Stimulated activated CD8-positive, alpha-beta memory T cell treated with anti-CD3 and anti-CD28 coated beads, Interleukin-12 subunit alpha, Interleukin-12 subunit beta, amount 100 ng/mL, for 24 hours (primary cell): ENCODE measurements around the gene ITGB3.
"Not testable (repeated sequence)": the region's sequence is repeated elsewhere in the genome, so short reads cannot be mapped to it uniquely, and the experiment has no call there.

ENCODE experiments used
- DNase-seq: peaks from one replicate; pipeline ENCODE4 v3.0.0-alpha.2; 2020; ENCODE audit errors: extremely low read depth

The ITGB3 gene

GRCh38 chr17:47253541-47254402 is at the start of gene ITGB3:
Gene ITGB3, plus strand, starts transcription at chr17:47253827. Its CDS starts 35 bp downstream, at chr17:47253862.
- peak; percentile 20 for DNase-seq

GRCh38 chr17:47203984-47204721 is 49.5 kb upstream of the ITGB3 start:
- DNase-seq: no peak

- no peak for DNase-seq
These were observed 48.8 kb upstream of the ITGB3 start for GRCh38 chr17:47204722-47205418.

GRCh38 chr17:47205419-47205963 is 48.1 kb upstream of the ITGB3 start:
- DNase-seq: no peak

GRCh38 chr17:47207143-47208067 is 46.2 kb upstream of the ITGB3 start:
- DNase-seq: no peak

GRCh38 chr17:47208744-47209488 is 44.7 kb upstream of the ITGB3 start, which contains the start of gene MYL4:
Gene MYL4, plus strand, starts transcription at chr17:47209348. Its CDS starts 75 bp downstream, at chr17:47209423.
- DNase-seq: no peak

- no peak for DNase-seq
These were observed 44.1 kb upstream of the ITGB3 start for GRCh38 chr17:47209499-47209898.

- no peak for DNase-seq
These were observed 43.5 kb upstream of the ITGB3 start for GRCh38 chr17:47210105-47210504.

- DNase-seq: no peak
These were observed 42.8 kb upstream of the ITGB3 start for GRCh38 chr17:47210779-47211178.

GRCh38 chr17:47212458-47212857 is 41.2 kb upstream of the ITGB3 start:
- no peak for DNase-seq

- DNase-seq: no peak
These were observed 40.1 kb upstream of the ITGB3 start for GRCh38 chr17:47213540-47213939.

- no peak for DNase-seq
These were observed 38.7 kb upstream of the ITGB3 start for GRCh38 chr17:47214931-47215330.

- not testable (repeated sequence) for DNase-seq
These were observed 36.8 kb upstream of the ITGB3 start for GRCh38 chr17:47216821-47217220.

GRCh38 chr17:47217279-47217678 is 36.3 kb upstream of the ITGB3 start:
- not testable (repeated sequence) for DNase-seq

- no peak for DNase-seq
These were observed 34.7 kb upstream of the ITGB3 start for GRCh38 chr17:47218896-47219430.

- DNase-seq: no peak
These were observed 33.8 kb upstream of the ITGB3 start for GRCh38 chr17:47219621-47220475.

- no peak for DNase-seq
These were observed 33.1 kb upstream of the ITGB3 start for GRCh38 chr17:47220531-47220999.

- DNase-seq: no peak
These were observed 32.5 kb upstream of the ITGB3 start for GRCh38 chr17:47221154-47221553.

- no peak for DNase-seq
These were observed 31.6 kb upstream of the ITGB3 start for GRCh38 chr17:47222047-47222446.
